HG03064 (cell line): Measurements from ENCODE around the gene MPPED1.

ENCODE experiments used
- ATAC-seq: cut with Tn5 transposase; IDR thresholded peaks from one replicate; pipeline ENCODE4 v1.9.1; 2021; ENCODE audit warnings: low read depth; ENCODE audit not compliant: unreplicated experiment

Gene MPPED1

GRCh38 chr22:43491177-43491576, 79.4 kb downstream of the MPPED1 start:
- ATAC-seq, result no peak

GRCh38 chr22:43491737-43492136, 79.9 kb downstream of the MPPED1 start:
- no peak for ATAC-seq

- ATAC-seq, result no peak
Measured at GRCh38 chr22:43493297-43493696, 81.5 kb downstream of the MPPED1 start.

GRCh38 chr22:43497956-43498855, 86.4 kb downstream of the MPPED1 start:
- no peak for ATAC-seq

GRCh38 chr22:43498856-43499253, 87.0 kb downstream of the MPPED1 start:
- ATAC-seq, result no peak

- no peak for ATAC-seq
Measured at GRCh38 chr22:43500792-43501785, 89.3 kb downstream of the MPPED1 start.

- no peak for ATAC-seq
Measured at GRCh38 chr22:43501878-43502277, 90.1 kb downstream of the MPPED1 start.

- ATAC-seq, result no peak
Measured at GRCh38 chr22:43502306-43502874, 90.6 kb downstream of the MPPED1 start.

GRCh38 chr22:43504068-43504467, 92.3 kb downstream of the MPPED1 start:
- ATAC-seq, result no peak

- no peak for ATAC-seq
Measured at GRCh38 chr22:43504666-43505261, 93.0 kb downstream of the MPPED1 start.

- no peak for ATAC-seq
Measured at GRCh38 chr22:43505423-43505822, 93.6 kb downstream of the MPPED1 start.

GRCh38 chr22:43505896-43506295, 94.1 kb downstream of the MPPED1 start:
- ATAC-seq, result no peak

GRCh38 chr22:43506487-43506886, 94.7 kb downstream of the MPPED1 start:
- ATAC-seq, result no peak

GRCh38 chr22:43507235-43507634, 95.4 kb downstream of the MPPED1 start:
- no peak for ATAC-seq

GRCh38 chr22:43508489-43508888, 96.7 kb downstream of the MPPED1 start:
- no peak for ATAC-seq

GRCh38 chr22:43509337-43509736, 97.5 kb downstream of the MPPED1 start:
- no peak for ATAC-seq

- ATAC-seq, result no peak
Measured at GRCh38 chr22:43510281-43511070, 98.7 kb downstream of the MPPED1 start.

- no peak for ATAC-seq
Measured at GRCh38 chr22:43511276-43511910, 99.6 kb downstream of the MPPED1 start.

GRCh38 chr22:43512279-43512678, 100.5 kb downstream of the MPPED1 start:
- no peak for ATAC-seq
